Renal pelvis (tissue), 12 donors: ENCODE results near the gene PLXDC2. TPM values are rescaled to one million over a fixed set of nuclear protein-coding genes. Genes with fewer than 3 reads are reported as not detected.
A peak's percentile ranks its signal among the peaks of the same experiment; 100 is the strongest.
"Not testable (repeated sequence)": the region's sequence is repeated elsewhere in the genome, so short reads cannot be mapped to it uniquely, and the experiment has no call there.

Source experiments
- DNase-seq: peaks from one replicate; pipeline ENCODE4 v3.0.0-alpha.2; 2013
- long read RNA-seq, 16 experiments: transcript quantifications; one replicate each; lab custom pipeline, GENCODE V29; 2026
- polyA plus RNA-seq, 3 donors: library from polyadenylated mRNA; unstranded; fragments of 120-200 nt; gene quantifications; one replicate each; pipeline ENCODE4 v1.2.1, GENCODE V29; 2013; ENCODE audit not compliant: insufficient read length in 3 of 3

The PLXDC2 gene
- polyA plus RNA-seq: 10 to 100 TPM; 28.1 to 34.0 (median 30.7) TPM
- long read RNA-seq, donor 1, full-length matches to known transcripts: 1 of 1 reads
- long read RNA-seq, donor 1, partial matches to known transcripts: 0 of 1 reads
- long read RNA-seq, donor 1, other reads (novel, unspliced or antisense): 0 of 1 reads
- long read RNA-seq, donor 2, full-length matches to known transcripts: 2 of 2 reads
- long read RNA-seq, donor 2, partial matches to known transcripts: 0 of 2 reads
- long read RNA-seq, donor 2, other reads (novel, unspliced or antisense): 0 of 2 reads
- long read RNA-seq, donor 3, full-length matches to known transcripts: 2 of 2 reads
- long read RNA-seq, donor 3, partial matches to known transcripts: 0 of 2 reads
- long read RNA-seq, donor 3, other reads (novel, unspliced or antisense): 0 of 2 reads
- long read RNA-seq, donor 4, full-length matches to known transcripts: 3 of 3 reads
- long read RNA-seq, donor 4, partial matches to known transcripts: 0 of 3 reads
- long read RNA-seq, donor 4, other reads (novel, unspliced or antisense): 0 of 3 reads
- long read RNA-seq, donor 5, full-length matches to known transcripts: 2 of 2 reads
- long read RNA-seq, donor 5, partial matches to known transcripts: 0 of 2 reads
- long read RNA-seq, donor 5, other reads (novel, unspliced or antisense): 0 of 2 reads
- long read RNA-seq, donor 6, full-length matches to known transcripts: 5 of 5 reads
- long read RNA-seq, donor 6, partial matches to known transcripts: 0 of 5 reads
- long read RNA-seq, donor 6, other reads (novel, unspliced or antisense): 0 of 5 reads
- long read RNA-seq, donor 7, full-length matches to known transcripts: 2 of 2 reads
- long read RNA-seq, donor 7, partial matches to known transcripts: 0 of 2 reads
- long read RNA-seq, donor 7, other reads (novel, unspliced or antisense): 0 of 2 reads
- long read RNA-seq, donor 8, full-length matches to known transcripts: 10 of 22 reads
- long read RNA-seq, donor 8, partial matches to known transcripts: 12 of 22 reads
- long read RNA-seq, donor 8, other reads (novel, unspliced or antisense): 0 of 22 reads
- long read RNA-seq, donor 9, full-length matches to known transcripts: 7 of 7 reads
- long read RNA-seq, donor 9, partial matches to known transcripts: 0 of 7 reads
- long read RNA-seq, donor 9, other reads (novel, unspliced or antisense): 0 of 7 reads
- long read RNA-seq, donor 10, full-length matches to known transcripts: 3 of 10 reads
- long read RNA-seq, donor 10, partial matches to known transcripts: 7 of 10 reads
- long read RNA-seq, donor 10, other reads (novel, unspliced or antisense): 0 of 10 reads
- long read RNA-seq, donor 11, full-length matches to known transcripts: 2 of 2 reads
- long read RNA-seq, donor 11, partial matches to known transcripts: 0 of 2 reads
- long read RNA-seq, donor 11, other reads (novel, unspliced or antisense): 0 of 2 reads
- long read RNA-seq, donor 12, full-length matches to known transcripts: 12 of 17 reads
- long read RNA-seq, donor 12, partial matches to known transcripts: 5 of 17 reads
- long read RNA-seq, donor 12, other reads (novel, unspliced or antisense): 0 of 17 reads
- long read RNA-seq, donor 13, full-length matches to known transcripts: 2 of 2 reads
- long read RNA-seq, donor 13, partial matches to known transcripts: 0 of 2 reads
- long read RNA-seq, donor 13, other reads (novel, unspliced or antisense): 0 of 2 reads
- long read RNA-seq, donor 14: 0 reads
- long read RNA-seq, donor 15, full-length matches to known transcripts: 9 of 21 reads
- long read RNA-seq, donor 15, partial matches to known transcripts: 12 of 21 reads
- long read RNA-seq, donor 15, other reads (novel, unspliced or antisense): 0 of 21 reads
- long read RNA-seq, donor 16, full-length matches to known transcripts: 2 of 2 reads
- long read RNA-seq, donor 16, partial matches to known transcripts: 0 of 2 reads
- long read RNA-seq, donor 16, other reads (novel, unspliced or antisense): 0 of 2 reads

DNA sequence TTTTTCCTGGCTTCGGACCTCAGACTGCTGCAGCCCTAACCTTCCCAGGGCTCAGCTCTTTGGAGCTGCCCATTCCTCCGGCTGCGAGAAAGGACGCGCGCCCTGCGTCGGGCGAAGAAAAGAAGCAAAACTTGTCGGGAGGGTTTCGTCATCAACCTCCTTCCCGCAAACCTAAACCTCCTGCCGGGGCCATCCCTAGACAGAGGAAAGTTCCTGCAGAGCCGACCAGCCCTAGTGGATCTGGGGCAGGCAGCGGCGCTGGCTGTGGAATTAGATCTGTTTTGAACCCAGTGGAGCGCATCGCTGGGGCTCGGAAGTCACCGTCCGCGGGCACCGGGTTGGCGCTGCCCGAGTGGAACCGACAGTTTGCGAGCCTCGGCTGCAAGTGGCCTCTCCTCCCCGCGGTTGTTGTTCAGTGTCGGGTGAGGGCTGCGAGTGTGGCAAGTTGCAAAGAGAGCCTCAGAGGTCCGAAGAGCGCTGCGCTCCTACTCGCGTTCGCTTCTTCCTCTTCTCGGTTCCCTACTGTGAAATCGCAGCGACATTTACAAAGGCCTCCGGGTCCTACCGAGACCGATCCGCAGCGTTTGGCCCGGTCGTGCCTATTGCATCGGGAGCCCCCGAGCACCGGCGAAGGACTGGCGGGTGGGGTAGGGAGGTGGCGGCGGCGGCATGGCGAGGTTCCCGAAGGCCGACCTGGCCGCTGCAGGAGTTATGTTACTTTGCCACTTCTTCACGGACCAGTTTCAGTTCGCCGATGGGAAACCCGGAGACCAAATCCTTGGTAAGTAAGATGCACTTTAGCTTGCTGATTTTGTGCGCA, at the start of gene PLXDC2:
TSS of gene PLXDC2 (plus strand) at position 22 of the 820 bp plus-strand sequence.
- peak; percentile 70 for DNase-seq

DNA sequence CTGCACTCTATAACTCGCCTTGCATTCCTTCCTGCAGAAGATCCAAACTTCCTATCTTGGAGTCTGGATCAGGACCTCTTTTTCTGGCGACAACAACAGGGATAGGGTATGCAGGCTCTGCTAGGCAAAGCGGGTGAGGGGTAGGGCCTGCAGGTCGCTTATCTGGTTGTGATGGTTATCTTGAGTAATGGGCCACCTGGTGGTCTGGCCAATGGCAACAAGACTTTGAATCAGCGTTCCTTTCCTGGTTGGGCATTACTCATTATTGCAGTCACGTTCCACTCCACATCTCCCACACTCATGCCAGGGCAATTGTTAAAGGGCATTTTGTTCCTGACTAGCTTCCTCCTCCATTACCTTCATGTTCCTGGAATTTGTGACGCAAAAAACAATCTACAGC, 48.4 kb upstream of the PLXDC2 start:
- no peak for DNase-seq

DNA sequence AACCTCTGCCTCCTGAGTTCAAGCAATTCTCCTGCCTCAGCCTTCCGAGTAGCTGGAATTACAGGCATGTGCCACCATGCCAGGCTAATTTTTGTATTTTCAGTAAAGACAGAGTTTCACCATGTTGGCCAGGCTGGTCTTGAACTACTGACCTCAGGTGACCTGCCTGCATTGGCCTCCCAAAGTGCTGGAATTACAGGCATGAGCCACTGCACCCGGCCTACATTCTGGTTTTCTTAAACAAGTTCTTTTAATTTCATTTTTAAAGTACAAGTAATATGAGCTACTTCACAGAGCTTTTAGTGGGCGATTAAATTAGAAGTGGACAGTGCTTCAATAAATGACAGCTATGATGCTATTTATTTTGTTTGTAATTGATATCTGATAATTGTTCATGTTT, 46.4 kb upstream of the PLXDC2 start:
- not testable (repeated sequence) for DNase-seq

DNA sequence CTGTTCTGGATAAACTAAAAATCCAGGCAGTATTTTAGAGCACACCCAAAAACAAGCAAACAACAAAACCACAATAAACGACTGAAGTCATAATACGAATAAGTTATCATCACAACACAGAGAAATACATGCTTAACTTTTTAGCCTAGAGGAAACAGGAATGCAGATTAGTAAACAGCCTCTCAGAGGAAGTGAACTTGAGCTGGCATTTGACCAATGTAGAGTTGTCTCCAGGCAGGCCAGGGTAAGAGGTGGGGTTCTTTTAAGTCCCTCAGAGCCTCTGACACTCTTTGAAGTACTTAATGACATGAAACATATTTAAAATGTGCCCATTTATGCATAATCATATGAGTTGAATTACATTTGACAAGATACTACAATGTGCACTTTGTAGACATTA, 43.3 kb upstream of the PLXDC2 start:
- no peak for DNase-seq

DNA sequence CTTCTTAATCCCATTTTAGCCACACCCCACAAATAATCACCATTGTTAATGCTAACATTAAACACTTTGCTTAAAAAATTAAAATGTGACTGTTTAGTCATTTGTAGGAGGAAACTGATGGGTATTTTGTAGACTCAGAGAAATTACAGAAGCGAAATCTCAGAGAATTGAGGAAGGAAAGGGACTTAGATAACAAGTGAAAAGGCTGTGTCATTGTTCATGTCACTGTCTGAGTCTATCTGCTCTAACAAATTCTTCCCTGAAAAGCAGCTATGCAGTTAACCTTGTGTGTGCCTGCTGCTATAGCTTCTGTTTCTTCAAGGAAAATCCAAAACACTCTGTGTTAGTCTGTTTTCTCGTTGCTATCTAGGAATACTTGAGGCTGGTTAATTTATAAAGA, 40.9 kb upstream of the PLXDC2 start:
- DNase-seq: no peak

DNA sequence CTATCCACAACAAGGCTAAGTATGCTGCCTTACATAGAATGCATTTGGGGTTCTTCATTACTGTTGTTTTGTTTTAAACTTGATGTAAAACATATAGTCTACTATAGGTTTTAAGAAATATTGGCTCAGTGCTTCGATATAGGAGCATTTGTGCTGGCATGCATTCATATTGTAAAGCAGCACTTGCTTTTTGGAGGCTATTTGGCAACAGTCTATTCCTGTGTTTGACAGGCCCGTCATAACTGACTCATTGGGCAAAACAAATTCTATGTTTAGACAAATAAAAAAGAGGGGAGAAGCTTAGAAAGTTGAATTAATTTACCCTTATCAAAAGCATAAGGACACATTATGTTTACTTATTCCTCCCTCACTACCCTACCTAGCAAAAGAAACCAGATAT, 38.4 kb upstream of the PLXDC2 start:
- DNase-seq: no peak

DNA sequence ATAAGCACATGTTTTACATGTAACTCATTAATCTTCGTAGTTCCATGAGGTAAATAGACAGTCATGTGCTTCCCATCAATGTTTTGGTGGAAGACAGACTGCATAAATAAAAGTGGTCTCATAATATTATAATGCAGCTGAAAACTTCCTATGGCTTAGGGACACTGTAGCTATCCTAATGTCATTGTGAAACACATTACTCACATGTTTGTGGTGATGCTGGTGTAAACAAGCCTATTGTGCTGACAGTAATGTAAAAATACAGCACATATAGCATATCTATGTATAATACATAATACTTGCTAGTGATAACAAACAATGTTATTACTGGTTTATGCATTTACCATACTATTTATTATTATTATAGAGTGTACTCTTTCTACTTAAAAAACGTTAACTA, 37.2 kb upstream of the PLXDC2 start:
- DNase-seq: no peak

DNA sequence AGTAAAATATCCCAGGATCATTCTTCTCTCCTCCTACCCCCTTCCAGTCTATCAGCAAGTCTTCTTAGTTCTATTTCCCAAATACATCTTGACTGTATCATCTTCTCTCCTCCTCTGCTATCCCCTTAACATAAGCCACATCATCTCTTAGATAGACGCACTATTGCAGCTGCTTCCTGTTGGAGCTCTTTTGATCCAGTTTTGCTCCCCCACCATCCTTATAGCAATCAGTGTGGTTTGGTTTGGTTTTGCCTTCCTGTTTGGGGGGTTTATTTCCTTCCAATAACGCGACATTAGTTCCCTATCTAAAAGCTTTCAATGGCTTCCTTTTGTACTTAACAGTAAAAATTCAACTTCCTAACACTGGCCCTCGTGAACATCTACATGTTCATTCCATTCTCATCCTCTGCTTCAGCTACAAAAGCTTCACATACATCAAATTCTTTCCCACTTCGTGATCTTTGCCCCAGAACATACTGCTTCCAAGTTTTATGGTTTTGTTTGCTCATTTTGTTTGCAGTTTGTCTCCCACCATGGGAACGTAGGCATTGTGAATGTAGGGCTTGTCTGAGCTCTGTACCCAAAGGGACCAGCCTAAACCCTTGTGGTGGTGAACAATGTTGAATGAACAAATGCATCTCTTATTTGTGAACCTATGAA, 33.7 kb upstream of the PLXDC2 start:
- DNase-seq: no peak

DNA sequence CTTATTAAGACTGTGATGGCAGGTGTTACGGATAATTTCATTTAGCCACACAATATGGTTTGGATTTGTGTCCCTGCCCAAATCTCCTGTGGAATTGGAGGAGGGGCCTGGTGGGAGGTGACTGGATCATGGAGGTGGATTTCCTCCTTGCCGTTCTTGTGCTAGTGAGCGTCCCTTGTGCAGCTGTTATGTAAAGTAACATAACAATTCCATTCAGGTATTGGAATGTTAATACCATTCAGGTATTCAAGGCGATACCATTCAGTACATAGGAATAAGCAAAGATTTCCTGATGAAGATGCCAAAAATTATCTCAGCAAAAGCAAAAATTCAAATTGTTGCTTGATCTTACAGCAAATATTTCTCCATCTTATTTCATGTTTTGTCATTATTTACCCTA, 32.5 kb upstream of the PLXDC2 start:
- no peak for DNase-seq

DNA sequence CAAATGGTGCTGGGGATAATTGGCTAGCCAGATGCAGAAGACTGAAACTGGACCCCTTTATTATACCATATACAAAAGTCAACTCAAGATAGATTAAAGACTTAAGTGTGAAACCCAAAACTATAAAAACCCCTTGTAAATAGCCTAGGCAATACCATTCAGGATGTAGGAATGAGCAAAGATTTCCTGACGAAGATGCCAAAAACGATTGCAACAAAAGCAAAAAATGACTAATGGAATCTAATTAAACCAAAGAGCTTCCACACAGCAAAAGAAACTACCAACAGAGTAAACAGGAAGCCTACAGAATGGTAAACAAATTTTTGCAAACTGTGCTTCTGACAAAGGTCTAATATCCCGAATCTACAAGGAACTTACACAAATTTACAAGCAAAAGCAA, 30.9 kb upstream of the PLXDC2 start:
- DNase-seq: no peak

DNA sequence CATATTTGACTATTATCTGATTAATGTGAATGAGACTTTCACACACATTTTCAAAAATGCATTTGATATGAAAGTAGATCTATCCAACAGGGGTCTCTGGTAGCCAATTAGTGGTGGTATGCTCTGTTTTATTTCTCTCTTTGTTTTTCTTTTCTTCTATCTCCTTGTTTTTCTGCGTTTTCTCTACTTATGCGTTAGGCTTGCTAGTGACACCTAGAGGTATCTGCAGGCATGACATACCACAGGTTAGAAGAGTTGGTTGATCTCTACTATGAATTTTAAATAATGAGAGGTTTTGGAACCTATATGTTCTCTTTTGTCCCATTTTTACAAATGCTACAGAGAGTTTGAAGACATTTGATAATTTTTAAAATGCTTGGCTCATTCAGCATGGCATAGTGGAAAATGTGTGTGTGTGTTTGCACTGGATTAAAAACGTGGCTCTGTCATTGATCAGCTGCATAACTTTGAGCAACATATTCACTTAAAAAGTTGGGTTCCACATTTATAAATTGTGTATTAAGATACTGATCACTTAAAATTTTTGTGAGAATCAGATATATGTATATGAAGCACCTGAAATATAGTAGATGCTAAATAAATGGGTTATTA, 28.1 kb upstream of the PLXDC2 start:
- DNase-seq: peak; percentile 28

DNA sequence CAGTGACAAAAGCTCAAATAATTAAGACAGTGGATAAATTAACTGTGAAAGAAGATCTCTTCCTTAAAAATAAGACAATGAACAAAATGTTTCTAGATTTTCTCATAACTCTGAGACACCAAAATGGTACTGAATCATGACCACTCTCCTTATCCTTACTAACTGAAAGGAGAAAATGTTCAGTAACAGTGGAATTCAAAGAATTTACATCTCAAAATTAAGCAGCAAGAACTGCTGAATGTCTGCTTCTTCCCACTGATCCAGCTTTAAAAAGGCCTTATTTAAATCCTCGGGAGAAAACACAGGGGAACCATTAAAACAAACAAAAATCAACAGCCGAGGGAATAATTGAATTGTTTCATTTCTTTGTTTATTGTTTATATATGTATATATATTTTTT, 27.3 kb upstream of the PLXDC2 start:
- no peak for DNase-seq

DNA sequence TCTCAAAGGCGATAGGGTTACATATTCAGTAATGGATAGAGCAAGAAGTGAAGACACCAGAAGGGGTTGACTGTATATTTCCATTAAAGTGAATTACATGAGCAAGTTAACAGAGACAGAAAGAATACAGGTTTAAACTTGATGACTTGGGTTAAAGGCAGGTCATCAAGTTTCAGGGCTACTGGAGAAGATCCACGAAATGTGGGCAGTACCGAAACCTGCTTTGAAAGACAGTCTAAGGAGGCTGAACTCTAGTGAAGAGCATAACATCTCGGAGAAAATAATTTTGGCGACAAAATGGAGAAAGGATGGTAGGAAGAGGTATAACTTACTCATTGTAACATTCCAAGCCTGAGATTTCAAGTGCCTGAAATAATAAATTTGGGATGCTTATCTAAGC, 26.6 kb upstream of the PLXDC2 start:
- DNase-seq: no peak

DNA sequence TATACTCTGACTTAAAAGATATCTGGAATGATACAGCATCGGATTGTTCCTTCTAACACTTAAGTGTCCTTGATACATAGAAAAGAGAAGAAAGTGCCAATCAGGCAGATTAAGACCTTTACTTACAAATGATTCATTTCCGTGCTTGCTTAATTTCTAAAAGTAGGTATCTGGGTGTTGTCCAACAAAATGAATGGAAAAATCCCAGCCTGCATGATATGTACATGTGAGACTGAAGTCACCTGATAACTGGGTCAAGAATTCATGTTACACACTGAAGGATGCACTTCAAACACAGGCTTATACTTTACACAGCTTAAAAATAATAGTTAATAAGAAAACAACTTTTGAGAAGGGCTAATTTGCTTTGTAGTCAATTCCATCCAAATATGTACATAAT, 25.2 kb upstream of the PLXDC2 start:
- no peak for DNase-seq

DNA sequence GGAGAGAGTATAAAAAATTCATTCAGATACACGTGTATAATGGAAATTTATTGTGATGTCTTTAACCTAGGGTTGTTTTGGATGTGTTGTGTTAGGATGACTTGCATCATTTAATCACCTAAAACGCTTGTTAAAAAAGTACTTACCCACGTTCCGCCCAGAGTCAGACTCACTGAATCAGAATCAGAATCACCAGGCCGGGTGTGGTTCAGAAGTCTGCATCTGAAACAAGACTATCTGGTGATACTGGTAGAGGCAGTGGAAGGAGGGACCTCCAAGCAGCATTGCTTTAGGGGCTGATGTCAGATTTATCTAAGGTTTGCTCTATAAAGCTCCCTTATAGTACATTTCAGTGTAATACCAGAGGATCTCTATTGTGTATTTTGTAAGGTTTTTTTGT, 20.5 kb upstream of the PLXDC2 start:
- DNase-seq: no peak

DNA sequence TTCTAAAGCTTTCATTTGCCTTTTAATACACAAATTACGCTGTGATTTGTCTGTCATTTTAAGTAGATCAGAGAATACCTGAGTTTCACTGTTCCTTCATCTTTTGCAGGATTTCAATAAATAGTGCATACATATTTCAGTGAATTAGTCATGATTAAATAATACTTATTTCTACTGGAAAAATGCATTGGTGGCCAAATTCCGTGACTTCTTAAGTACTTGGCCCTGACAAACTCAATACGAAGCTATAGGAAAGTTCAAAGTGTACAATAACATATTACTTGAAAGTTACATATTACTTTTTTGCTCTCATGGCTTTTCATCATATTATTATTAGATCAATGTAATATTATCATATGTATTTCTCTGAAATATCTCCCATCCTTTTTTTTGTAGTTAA, 16.1 kb upstream of the PLXDC2 start:
- no peak for DNase-seq

DNA sequence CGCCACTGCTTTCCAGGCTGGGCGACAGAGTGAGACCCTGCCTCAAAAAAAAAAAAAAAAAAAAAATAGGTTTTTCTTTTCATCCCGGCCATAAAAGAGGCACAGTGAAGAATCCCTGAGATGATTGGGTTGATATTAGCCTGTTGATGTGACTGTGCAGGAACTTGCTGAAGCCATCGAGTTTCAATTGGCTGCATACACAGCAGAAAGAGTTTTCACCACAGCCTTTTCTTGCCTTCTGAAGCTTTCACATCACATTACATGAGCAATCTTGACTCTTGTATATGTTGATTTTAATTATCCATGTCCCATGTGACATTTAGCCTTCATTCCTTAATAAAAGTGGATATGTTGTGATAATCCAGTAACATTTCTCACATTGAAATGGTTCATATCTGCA, 14.9 kb upstream of the PLXDC2 start:
- DNase-seq: no peak

DNA sequence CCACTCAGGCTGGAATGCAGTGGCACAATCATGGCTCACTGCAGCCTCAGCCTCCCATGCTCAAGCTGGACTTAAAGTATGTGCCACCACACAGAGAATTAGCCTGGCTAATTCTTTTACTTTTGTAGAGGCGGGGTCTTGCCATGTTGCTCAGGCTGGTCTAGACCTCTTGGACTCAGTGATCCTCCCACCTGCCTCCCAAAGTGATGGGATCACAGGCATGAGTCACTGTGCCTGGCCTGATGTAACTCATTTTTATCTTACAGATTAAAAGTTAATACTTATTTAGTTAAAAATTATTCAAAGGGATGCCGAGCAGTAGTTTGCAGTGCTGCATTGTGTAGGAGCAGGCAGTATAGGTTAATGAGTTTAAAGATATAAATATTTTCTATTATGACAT, 12.6 kb upstream of the PLXDC2 start:
- no peak for DNase-seq

DNA sequence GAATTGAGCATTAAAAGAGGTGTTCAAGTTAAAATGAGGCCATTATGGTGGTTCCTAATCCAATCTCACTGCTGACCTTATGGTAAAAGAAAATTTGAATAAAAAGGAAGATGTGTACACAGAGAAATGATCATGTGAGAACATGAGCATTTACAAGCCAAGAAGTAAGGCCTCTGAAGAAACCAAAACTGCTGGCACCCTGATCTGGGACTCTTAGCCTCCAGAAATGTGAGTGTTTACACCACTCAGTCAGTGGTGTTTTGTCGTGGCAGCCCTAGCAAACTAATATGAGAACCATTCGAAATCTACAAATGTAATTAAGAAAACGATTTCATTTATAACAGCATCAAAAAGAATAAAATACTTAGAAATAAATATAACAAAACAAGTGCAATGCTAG, 6.8 kb upstream of the PLXDC2 start:
- no peak for DNase-seq
